Measurements from ENCODE around the gene ESRRG. TPM values are rescaled to one million over a fixed set of nuclear protein-coding genes. Genes with fewer than 3 reads are reported as not detected.

The ESRRG gene
- total and polyA plus RNA-seq, 12 donors, result 3.8 to 49.5 (median 35.9) TPM

- 89 to 93% methylated on average over 2 of the region's 2 CpGs for WGBS, 2 donors
- ATAC-seq, result no peak
- H3K4me1 ChIP-seq, result peaks cover 0 to 12% (median 0%) of the 10 kb centered on the region in 9 donors
- no peak for DNase-seq
- intact Hi-C loops (cut with DNase I), result no loop called here
- H3K27ac ChIP-seq, result no peak overlapping the region
- H3K36me3 ChIP-seq, result no peaks in the 10 kb centered on the region
- no peaks in the 10 kb centered on the region for H3K9me3 ChIP-seq
- no peaks in the 10 kb centered on the region for H3K27me3 ChIP-seq
- TF ChIP-seq CTCF (IDR thresholded peaks at IDR 0.05), result no peak
- H3K4me3 ChIP-seq, result no peak overlapping the region
Measured at GRCh38 chr1:216666441-216666840, 56.8 kb downstream of the ESRRG start.

- DNase-seq, result no peak
- Histone ChIP-seq H3K4me1 (peaks cover 0 to 12% (median 0%) of the 10 kb centered on the region in 9 donors), H3K4me3 (no peak overlapping the region), H3K27ac (no peak overlapping the region), H3K27me3 (no peaks in the 10 kb centered on the region), H3K9me3 (no peaks in the 10 kb centered on the region), H3K36me3 (no peaks in the 10 kb centered on the region)
- intact Hi-C loops (cut with DNase I), result no loop called here
- no peak for ATAC-seq
- no peak for TF ChIP-seq CTCF (IDR thresholded peaks at IDR 0.05)
Measured at GRCh38 chr1:216665856-216666255, 57.4 kb downstream of the ESRRG start.

- peaks cover 0 to 12% (median 0%) of the 10 kb centered on the region in 9 donors for H3K4me1 ChIP-seq
- DNase-seq, result no peak
- no peaks in the 10 kb centered on the region for H3K27me3 ChIP-seq
- WGBS, 2 donors, result 60 to 68% methylated on average over 1 of the region's 1 CpG
- no peaks in the 10 kb centered on the region for H3K9me3 ChIP-seq
- H3K4me3 ChIP-seq, result no peak overlapping the region
- intact Hi-C loops (cut with DNase I), result no loop called here
- no peak overlapping the region for H3K27ac ChIP-seq
- TF ChIP-seq CTCF (IDR thresholded peaks at IDR 0.05), result no peak
- no peak for ATAC-seq
- no peaks in the 10 kb centered on the region for H3K36me3 ChIP-seq
Measured at GRCh38 chr1:216665406-216665805, 57.8 kb downstream of the ESRRG start.

- no peak overlapping the region for H3K4me3 ChIP-seq
- DNase-seq (no peak), ATAC-seq (no peak)
- intact Hi-C loops (cut with DNase I), result no loop called here
- no peak overlapping the region for H3K27ac ChIP-seq
- no peak for TF ChIP-seq CTCF (IDR thresholded peaks at IDR 0.05)
- peaks cover 0 to 12% (median 0%) of the 10 kb centered on the region in 9 donors for H3K4me1 ChIP-seq
- H3K36me3 ChIP-seq, result no peaks in the 10 kb centered on the region
- no peaks in the 10 kb centered on the region for H3K27me3 ChIP-seq
- WGBS, 2 donors, result 86 to 88% methylated on average over 3 of the region's 3 CpGs
- H3K9me3 ChIP-seq, result no peaks in the 10 kb centered on the region
Measured at GRCh38 chr1:216662681-216663080, 60.5 kb downstream of the ESRRG start.
